HG03571 (cell line): ENCODE measurements around the gene KCNA5.

Source experiments
- ATAC-seq: cut with Tn5 transposase; IDR thresholded peaks from one replicate; pipeline ENCODE4 v1.9.1; 2021; ENCODE audit not compliant: unreplicated experiment

Gene KCNA5

GRCh38 chr12:5027046-5027821 is 16.4 kb upstream of the KCNA5 start:
- ATAC-seq: no peak

GRCh38 chr12:5030066-5030465 is 13.6 kb upstream of the KCNA5 start:
- ATAC-seq: no peak

GRCh38 chr12:5031242-5031641 is 12.4 kb upstream of the KCNA5 start:
- ATAC-seq: no peak

GRCh38 chr12:5031958-5032357 is 11.7 kb upstream of the KCNA5 start:
- ATAC-seq: no peak

- ATAC-seq: no peak
Measured at GRCh38 chr12:5032821-5033220, 10.9 kb upstream of the KCNA5 start.

- no peak for ATAC-seq
Measured at GRCh38 chr12:5033883-5034282, 9.8 kb upstream of the KCNA5 start.

GRCh38 chr12:5034603-5035002 is 9.1 kb upstream of the KCNA5 start:
- no peak for ATAC-seq

- no peak for ATAC-seq
Measured at GRCh38 chr12:5035618-5036017, 8.1 kb upstream of the KCNA5 start.

GRCh38 chr12:5036031-5036430 is 7.6 kb upstream of the KCNA5 start:
- ATAC-seq: no peak

GRCh38 chr12:5037795-5038357 is 5.8 kb upstream of the KCNA5 start:
- no peak for ATAC-seq

- ATAC-seq: no peak
Measured at GRCh38 chr12:5038781-5039311, 4.8 kb upstream of the KCNA5 start.

GRCh38 chr12:5039815-5040214 is 3.9 kb upstream of the KCNA5 start:
- ATAC-seq: no peak

- no peak for ATAC-seq
Measured at GRCh38 chr12:5040368-5040767, 3.3 kb upstream of the KCNA5 start.

- no peak for ATAC-seq
Measured at GRCh38 chr12:5044420-5045295, 979 bp downstream of the KCNA5 start.

- no peak for ATAC-seq
Measured at GRCh38 chr12:5047094-5047493, 3.4 kb downstream of the KCNA5 start.

GRCh38 chr12:5047729-5048128 is 4.0 kb downstream of the KCNA5 start:
- no peak for ATAC-seq

- ATAC-seq: no peak
Measured at GRCh38 chr12:5050542-5050941, 6.9 kb downstream of the KCNA5 start.

- ATAC-seq: no peak
Measured at GRCh38 chr12:5051334-5051733, 7.7 kb downstream of the KCNA5 start.

GRCh38 chr12:5051913-5052312 is 8.2 kb downstream of the KCNA5 start:
- ATAC-seq: no peak

GRCh38 chr12:5052348-5052747 is 8.7 kb downstream of the KCNA5 start:
- no peak for ATAC-seq

- no peak for ATAC-seq
Measured at GRCh38 chr12:5059358-5059757, 15.7 kb downstream of the KCNA5 start.

- no peak for ATAC-seq
Measured at GRCh38 chr12:5060958-5061357, 17.3 kb downstream of the KCNA5 start.
